A673 (cell line): ENCODE data around the gene SMURF1.

ENCODE experiments used
- EZH2 ChIP-seq: fragments of 200-600 bp; sonication (generic); IDR thresholded peaks from 2 replicates; pipeline ENCODE4 v1.6.1; 2017; ENCODE audit warnings: borderline replicate concordance, low read depth, mild to moderate bottlenecking, mixed read lengths, antibody characterized with exemption, low read length; ENCODE audit not compliant: poor library complexity, severe bottlenecking
- TF ChIP-seq, protein P1 (sequence below): fragments of 300-800, 200-600 bp; sonication (generic); conservative IDR thresholded peaks from 2 replicates; pipeline ENCODE4 v1.5.1; 2017; ENCODE audit warnings: low read depth, mild to moderate bottlenecking, antibody characterized with exemption, low read length, moderate library complexity, mixed read lengths

DNA sequence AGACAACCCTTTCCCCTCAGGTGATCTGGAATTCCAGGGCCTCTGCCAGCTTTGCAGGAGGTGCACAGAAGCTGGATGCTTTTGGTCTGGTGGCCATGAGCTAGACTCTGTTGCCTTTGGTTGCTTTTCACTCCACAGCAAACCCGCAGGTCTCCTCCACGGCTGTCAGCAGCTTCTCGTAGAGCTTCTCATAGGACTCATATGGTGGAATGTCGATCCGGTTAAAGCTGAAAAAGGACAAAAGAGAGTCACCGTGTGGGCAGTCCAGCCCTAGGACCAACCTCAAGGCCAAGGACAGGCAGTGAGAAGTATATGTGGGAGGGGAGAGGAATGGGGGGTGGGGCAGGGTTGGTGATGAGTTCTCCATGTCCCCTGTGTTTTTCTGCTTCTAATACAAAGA lies 113.5 kb downstream of the SMURF1 start:
- TF ChIP-seq, protein P1, sequence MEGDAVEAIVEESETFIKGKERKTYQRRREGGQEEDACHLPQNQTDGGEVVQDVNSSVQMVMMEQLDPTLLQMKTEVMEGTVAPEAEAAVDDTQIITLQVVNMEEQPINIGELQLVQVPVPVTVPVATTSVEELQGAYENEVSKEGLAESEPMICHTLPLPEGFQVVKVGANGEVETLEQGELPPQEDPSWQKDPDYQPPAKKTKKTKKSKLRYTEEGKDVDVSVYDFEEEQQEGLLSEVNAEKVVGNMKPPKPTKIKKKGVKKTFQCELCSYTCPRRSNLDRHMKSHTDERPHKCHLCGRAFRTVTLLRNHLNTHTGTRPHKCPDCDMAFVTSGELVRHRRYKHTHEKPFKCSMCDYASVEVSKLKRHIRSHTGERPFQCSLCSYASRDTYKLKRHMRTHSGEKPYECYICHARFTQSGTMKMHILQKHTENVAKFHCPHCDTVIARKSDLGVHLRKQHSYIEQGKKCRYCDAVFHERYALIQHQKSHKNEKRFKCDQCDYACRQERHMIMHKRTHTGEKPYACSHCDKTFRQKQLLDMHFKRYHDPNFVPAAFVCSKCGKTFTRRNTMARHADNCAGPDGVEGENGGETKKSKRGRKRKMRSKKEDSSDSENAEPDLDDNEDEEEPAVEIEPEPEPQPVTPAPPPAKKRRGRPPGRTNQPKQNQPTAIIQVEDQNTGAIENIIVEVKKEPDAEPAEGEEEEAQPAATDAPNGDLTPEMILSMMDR, result no peak
- TF ChIP-seq EZH2, result no peak
